Hepatocyte (in vitro differentiated cells): ENCODE measurements around the gene TAAR9.

Source experiments
- CTCF ChIP-seq: fragments of 200-600 bp; sonication (generic); IDR thresholded peaks from 2 replicates; pipeline ENCODE4 v1.5.1; 2016; ENCODE audit warnings: antibody characterized with exemption, mild to moderate bottlenecking; ENCODE audit not compliant: poor library complexity
- EZH2 ChIP-seq: fragments of 200-600 bp; sonication (generic); IDR thresholded peaks from 2 replicates; pipeline ENCODE4 v1.6.1; 2016; ENCODE audit warnings: antibody characterized with exemption, mild to moderate bottlenecking, borderline replicate concordance
- EZH2phosphoT487 ChIP-seq: fragments of 200-600 bp; sonication (generic); IDR thresholded peaks from one replicate; pipeline ENCODE4 v1.6.1; 2018; ENCODE audit warnings: antibody characterized with exemption, mild to moderate bottlenecking, low read depth, moderate library complexity; ENCODE audit not compliant: unreplicated experiment, severe bottlenecking

- no peak for TF ChIP-seq CTCF
- TF ChIP-seq EZH2, result no peak
- TF ChIP-seq EZH2phosphoT487, result no peak
These were observed 47.4 kb upstream of the TAAR9 start for GRCh38 chr6:132490478-132491204.
